ENCODE data around the gene AHDC1.
A peak's percentile ranks its signal among the peaks of the same experiment; 100 is the strongest.

DNA sequence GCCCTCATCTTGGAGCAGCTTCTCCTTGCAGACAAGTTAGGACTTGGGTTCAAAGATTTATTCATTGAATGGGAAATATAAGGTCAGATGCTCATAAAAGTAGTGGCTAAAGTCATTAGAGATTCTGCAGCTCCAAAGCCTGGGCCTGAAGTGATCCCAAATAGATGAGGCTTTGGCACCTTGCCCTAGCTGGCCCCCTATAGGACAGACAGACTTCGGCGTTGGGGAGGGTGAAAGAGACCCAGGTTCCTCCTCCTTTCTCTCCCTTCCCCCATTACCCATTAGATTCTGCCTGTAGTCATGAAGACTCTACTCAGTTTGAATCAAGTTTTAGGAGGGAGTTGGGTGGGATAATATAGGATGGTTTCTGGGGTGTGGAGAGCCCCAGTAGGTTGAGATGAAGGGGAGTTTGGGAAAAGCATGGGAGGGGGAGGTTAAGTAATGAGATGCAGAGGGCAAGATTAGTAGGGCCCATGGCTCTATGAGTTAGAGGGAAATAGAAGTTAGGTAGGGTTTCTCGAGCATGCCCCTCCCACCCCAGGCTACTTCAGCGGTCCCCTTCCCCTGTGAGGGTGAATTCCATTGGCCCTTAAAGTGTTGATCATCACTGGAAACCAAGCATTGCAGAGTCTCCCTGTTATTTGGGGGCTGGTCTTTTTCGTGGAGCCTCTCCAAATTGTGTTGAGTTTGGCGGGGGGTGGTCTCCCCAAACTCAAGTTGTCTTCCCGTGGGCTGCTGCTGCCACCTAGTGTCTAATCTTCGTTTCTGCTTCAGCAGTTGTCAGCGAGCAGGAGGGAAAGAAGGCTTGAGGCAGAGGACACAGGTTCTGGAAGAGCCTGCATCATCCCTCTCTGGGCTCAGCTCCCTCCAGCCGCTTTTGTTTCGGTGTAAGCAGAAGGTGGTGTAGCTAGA lies 2.1 kb upstream of the AHDC1 start:
- TF ChIP-seq, protein P1, sequence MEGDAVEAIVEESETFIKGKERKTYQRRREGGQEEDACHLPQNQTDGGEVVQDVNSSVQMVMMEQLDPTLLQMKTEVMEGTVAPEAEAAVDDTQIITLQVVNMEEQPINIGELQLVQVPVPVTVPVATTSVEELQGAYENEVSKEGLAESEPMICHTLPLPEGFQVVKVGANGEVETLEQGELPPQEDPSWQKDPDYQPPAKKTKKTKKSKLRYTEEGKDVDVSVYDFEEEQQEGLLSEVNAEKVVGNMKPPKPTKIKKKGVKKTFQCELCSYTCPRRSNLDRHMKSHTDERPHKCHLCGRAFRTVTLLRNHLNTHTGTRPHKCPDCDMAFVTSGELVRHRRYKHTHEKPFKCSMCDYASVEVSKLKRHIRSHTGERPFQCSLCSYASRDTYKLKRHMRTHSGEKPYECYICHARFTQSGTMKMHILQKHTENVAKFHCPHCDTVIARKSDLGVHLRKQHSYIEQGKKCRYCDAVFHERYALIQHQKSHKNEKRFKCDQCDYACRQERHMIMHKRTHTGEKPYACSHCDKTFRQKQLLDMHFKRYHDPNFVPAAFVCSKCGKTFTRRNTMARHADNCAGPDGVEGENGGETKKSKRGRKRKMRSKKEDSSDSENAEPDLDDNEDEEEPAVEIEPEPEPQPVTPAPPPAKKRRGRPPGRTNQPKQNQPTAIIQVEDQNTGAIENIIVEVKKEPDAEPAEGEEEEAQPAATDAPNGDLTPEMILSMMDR (IDR thresholded peaks at IDR 0.05) = peak in 5 of 7 experiments; percentile 71 to 88 (median 82)
- TF ChIP-seq POLR2A (IDR thresholded peaks at IDR 0.05) = no peak
- no peak for TF ChIP-seq POLR2AphosphoS5 (IDR thresholded peaks at IDR 0.05)
- TF ChIP-seq EP300 (IDR thresholded peaks at IDR 0.05) = no peak

Measured in stomach (tissue), 4 donors.